HCT116 (cell line): ENCODE data around the gene LTBP4. TPM values are rescaled to one million over a fixed set of nuclear protein-coding genes. Genes with fewer than 3 reads are reported as not detected.

Experiments
- ATAC-seq: fragments of 200-7000 bp; cut with Tn5 transposase; 2 replicates; pipeline ENCODE4 v1.9.1; 2020; ENCODE audit warnings: mild to moderate bottlenecking, moderate library complexity
- BruUV-seq: library from RNA; stranded (reverse); fragments of 400-500 nt; replicated peaks from 2 replicates; lab custom pipeline; 2021; lab: Mats Ljungman, UMichigan
- CTCF ChIA-PET: fragments of 300-600 bp; sonication (Branson Sonifier 250); formaldehyde crosslinking; loops from one replicate; lab custom pipeline; 2021; ENCODE audit warnings: antibody characterized with exemption; lab: Charles Lee
- POLR2A ChIA-PET: fragments of 300-600, 350-600 bp; sonication (Branson Sonifier 250); formaldehyde crosslinking; loops from one replicate; lab custom pipeline; 2021; ENCODE audit warnings: antibody characterized with exemption; lab: Charles Lee
- RAD21 ChIA-PET, 2 experiments: fragments of 300-600 bp; sonication (Branson Sonifier 250); formaldehyde crosslinking; loops; one replicate each; lab custom pipeline; 2023; ENCODE audit warnings: low total read pairs in 2 of 2; ENCODE audit not compliant: uncharacterized antibody in 2 of 2, unreplicated experiment in 2 of 2, low non-redundant PET in 1 of 2; lab: Charles Lee
- DNase-seq: peaks from one replicate; pipeline ENCODE4 v3.0.0-alpha.2; 2010; ENCODE audit warnings: low read depth, low spot score
- H2AFZ ChIP-seq: fragments of 200-600 bp; shearing (Covaris generic), sonication (generic); 2 replicates; pipeline ENCODE4 v1.6.1; 2017; ENCODE audit warnings: low read depth, mixed run types, mixed read lengths, antibody characterized with exemption, low read length; ENCODE audit not compliant: poor library complexity, severe bottlenecking
- H3K27ac ChIP-seq: 2 replicates; pipeline ENCODE4 v1.5.1; 2012; ENCODE audit warnings: low read depth, low read length
- H3K27me3 ChIP-seq: fragments of 200-600 bp; sonication (generic); 2 replicates; pipeline ENCODE4 v1.6.1; 2016; ENCODE audit warnings: mixed run types, low read length, mixed read lengths; ENCODE audit not compliant: insufficient read depth
- H3K36me3 ChIP-seq, 2 experiments: fragments of 200-500 bp in 1 of 2; fragments of 200-600 bp in 1 of 2; sonication (Bioruptor generic) in 1 of 2; sonication (generic) in 1 of 2; 2 replicates each; pipeline versions ENCODE4 v1.5.1 to v1.6.1; 2014 to 2016; ENCODE audit warnings: low read length in 2 of 2, inconsistent platforms in 1 of 2, mixed read lengths in 1 of 2, mixed run types in 1 of 2; ENCODE audit not compliant: insufficient read depth in 2 of 2, control insufficient read depth in 1 of 2
- H3K4me1 ChIP-seq, 2 experiments: fragments of 200-600 bp in 1 of 2; sonication (generic) in 1 of 2; 2 replicates each; pipeline versions ENCODE4 v1.5.1 to v1.6.1; 2012 to 2017; ENCODE audit warnings: low read length in 2 of 2, inconsistent platforms in 1 of 2, mild to moderate bottlenecking in 1 of 2, mixed read lengths in 1 of 2, mixed run types in 1 of 2, moderate library complexity in 1 of 2; ENCODE audit not compliant: insufficient read depth in 2 of 2, control insufficient read depth in 1 of 2
- H3K4me2 ChIP-seq: fragments of 200-600 bp; sonication (generic); 2 replicates; pipeline ENCODE4 v1.6.1; 2017; ENCODE audit warnings: mixed run types, low read length, mixed read lengths
- H3K4me3 ChIP-seq, 2 experiments: fragments of 200-600 bp in 1 of 2; sonication (generic) in 1 of 2; replicated peaks in 1 of 2; 2 replicates each; pipeline ENCODE4 v1.5.1; 2011 to 2016; ENCODE audit warnings: low read length in 2 of 2, control low read depth in 1 of 2, low read depth in 1 of 2, mild to moderate bottlenecking in 1 of 2, mixed read lengths in 1 of 2, mixed run types in 1 of 2
- H3K79me2 ChIP-seq: fragments of 200-600 bp; sonication (generic); 2 replicates; pipeline ENCODE4 v1.6.1; 2017; ENCODE audit warnings: mild to moderate bottlenecking, mixed run types, low read length, moderate library complexity, mixed read lengths; ENCODE audit not compliant: insufficient read depth
- H3K9ac ChIP-seq: fragments of 200-600 bp; sonication (generic); 2 replicates; pipeline ENCODE4 v1.6.1; 2016; ENCODE audit warnings: low read length, mixed read lengths
- H3K9me2 ChIP-seq: fragments of 200-600 bp; sonication (generic), shearing (Covaris generic); 2 replicates; pipeline ENCODE4 v1.6.1; 2017; ENCODE audit warnings: mixed run types, mild to moderate bottlenecking, moderate library complexity; ENCODE audit not compliant: insufficient read depth
- H3K9me3 ChIP-seq, 2 experiments: fragments of 200-500 bp in 1 of 2; fragments of 200-600 bp in 1 of 2; sonication (Bioruptor generic) in 1 of 2; sonication (generic) in 1 of 2; 2 replicates each; pipeline ENCODE4 v1.6.1; 2014 to 2017; ENCODE audit warnings: low read length in 2 of 2, mixed read lengths in 2 of 2, inconsistent platforms in 1 of 2, low read depth in 1 of 2, mild to moderate bottlenecking in 1 of 2, mixed run types in 1 of 2, moderate library complexity in 1 of 2; ENCODE audit not compliant: control insufficient read depth in 1 of 2, insufficient read depth in 1 of 2
- H4K20me1 ChIP-seq: fragments of 200-600 bp; sonication (generic), shearing (Covaris generic); 2 replicates; pipeline ENCODE4 v1.6.1; 2017; ENCODE audit warnings: mixed run types, mild to moderate bottlenecking, moderate library complexity; ENCODE audit not compliant: insufficient read depth
- CBX3 ChIP-seq: IDR thresholded peaks from 2 replicates; pipeline ENCODE4 v1.6.1; 2012; ENCODE audit warnings: low read depth
- CEBPB ChIP-seq: IDR thresholded peaks from 2 replicates; pipeline ENCODE4 v1.6.1; 2012; ENCODE audit warnings: low read depth
- CTCF ChIP-seq, 3 experiments: fragments of 200-600 bp in 1 of 3; sonication (generic) in 1 of 3; IDR thresholded peaks in 2 of 3; conservative IDR thresholded peaks in 1 of 3; 2 replicates each; pipeline ENCODE4 v1.5.1; 2012 to 2017; ENCODE audit warnings: low read depth in 2 of 3, low read length in 2 of 3, antibody characterized with exemption in 1 of 3, borderline replicate concordance in 1 of 3, control low read depth in 1 of 3, mild to moderate bottlenecking in 1 of 3, mixed read lengths in 1 of 3, mixed run types in 1 of 3, moderate library complexity in 1 of 3; ENCODE audit not compliant: insufficient read depth in 1 of 3
- EZH2 ChIP-seq: fragments of 200-600 bp; sonication (generic); IDR thresholded peaks from 2 replicates; pipeline ENCODE4 v1.6.1; 2017; ENCODE audit warnings: antibody characterized with exemption, mixed run types
- JUND ChIP-seq: IDR thresholded peaks from 2 replicates; pipeline ENCODE4 v1.6.1; 2012
- SP1 ChIP-seq: IDR thresholded peaks from 2 replicates; pipeline ENCODE4 v1.6.1; 2012; ENCODE audit warnings: low read depth
- SRF ChIP-seq: IDR thresholded peaks from 2 replicates; pipeline ENCODE4 v1.6.1; 2012; ENCODE audit warnings: low read depth
- intact Hi-C: fragments of 100-400 bp; cut with micrococcal nuclease; formaldehyde crosslinking; loops from 2 replicates; pipeline ENCODE4 v1.10.0; 2022
- total RNA-seq: library from RNA; stranded (reverse); gene quantifications from one replicate; pipeline ENCODE4 v1.2.1, GENCODE V29; 2021; ENCODE audit not compliant: unreplicated experiment
- TF ChIP-seq, protein P1 (sequence below): IDR thresholded peaks from 2 replicates; pipeline ENCODE4 v1.6.1; 2012
- TF ChIP-seq, protein P2 (sequence below): IDR thresholded peaks from 2 replicates; pipeline ENCODE4 v1.6.1; 2011; ENCODE audit warnings: mild to moderate bottlenecking, low read length, moderate library complexity; ENCODE audit not compliant: insufficient replicate concordance; ENCODE audit errors: extremely low read depth

The LTBP4 gene
- total RNA-seq, 1 experiment from 2014 or later, result 310 TPM

- Histone ChIP-seq H3K9me3 (peaks cover 0 to 12% of the 10 kb centered on the region in 2 experiments; a peak in 1 of 4 replicates), H3K27me3 (no peaks in the 10 kb centered on the region), H3K9ac (peak overlapping the region; percentile 57), H3K4me1 (peaks cover 30 to 54% of the 10 kb centered on the region in 2 experiments), H3K79me2 (no peaks in the 10 kb centered on the region), H3K27ac (peak overlapping the region; percentile 71; the same call in 1 of the 2 replicates), H3K4me2 (peak overlapping the region; percentile 76), H3K4me3 (peak overlapping the region; percentile 7 to 42; a peak in 1 of 4 replicates), H2AFZ (no peak overlapping the region), H3K36me3 (peaks cover 25 to 44% of the 10 kb centered on the region in 2 experiments; a peak in 3 of 4 replicates), H4K20me1 (no peaks in the 10 kb centered on the region), H3K9me2 (no peaks in the 10 kb centered on the region)
- ChIA-PET POLR2A (no interaction called here), RAD21 (no interaction called here), CTCF (no interaction called here)
- ATAC-seq (no peak), DNase-seq (no peak)
- TF ChIP-seq, protein P1, sequence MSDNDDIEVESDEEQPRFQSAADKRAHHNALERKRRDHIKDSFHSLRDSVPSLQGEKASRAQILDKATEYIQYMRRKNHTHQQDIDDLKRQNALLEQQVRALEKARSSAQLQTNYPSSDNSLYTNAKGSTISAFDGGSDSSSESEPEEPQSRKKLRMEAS, result no peak
- no peak for TF ChIP-seq CTCF (IDR thresholded peaks at IDR 0.05 in 2 of 3, conservative IDR thresholded peaks at IDR 0.05 in 1 of 3; ENCODE audit: borderline replicate concordance in 1 of 3, insufficient read depth in 1 of 3, low read depth in 2 of 3, low read length in 2 of 3)
- no peak for TF ChIP-seq SP1
- no peak for TF ChIP-seq SRF
- no peak for TF ChIP-seq EZH2
- TF ChIP-seq JUND, result no peak
- no peak for TF ChIP-seq CBX3
- TF ChIP-seq, protein P2, sequence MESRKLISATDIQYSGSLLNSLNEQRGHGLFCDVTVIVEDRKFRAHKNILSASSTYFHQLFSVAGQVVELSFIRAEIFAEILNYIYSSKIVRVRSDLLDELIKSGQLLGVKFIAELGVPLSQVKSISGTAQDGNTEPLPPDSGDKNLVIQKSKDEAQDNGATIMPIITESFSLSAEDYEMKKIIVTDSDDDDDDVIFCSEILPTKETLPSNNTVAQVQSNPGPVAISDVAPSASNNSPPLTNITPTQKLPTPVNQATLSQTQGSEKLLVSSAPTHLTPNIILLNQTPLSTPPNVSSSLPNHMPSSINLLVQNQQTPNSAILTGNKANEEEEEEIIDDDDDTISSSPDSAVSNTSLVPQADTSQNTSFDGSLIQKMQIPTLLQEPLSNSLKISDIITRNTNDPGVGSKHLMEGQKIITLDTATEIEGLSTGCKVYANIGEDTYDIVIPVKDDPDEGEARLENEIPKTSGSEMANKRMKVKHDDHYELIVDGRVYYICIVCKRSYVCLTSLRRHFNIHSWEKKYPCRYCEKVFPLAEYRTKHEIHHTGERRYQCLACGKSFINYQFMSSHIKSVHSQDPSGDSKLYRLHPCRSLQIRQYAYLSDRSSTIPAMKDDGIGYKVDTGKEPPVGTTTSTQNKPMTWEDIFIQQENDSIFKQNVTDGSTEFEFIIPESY, result no peak
- no peak for TF ChIP-seq CEBPB
- intact Hi-C loops, result loop anchor here (1.0 to 10.0 kb wide), 2 partner anchors 48 to 908 kb away; partner anchors contain the start of gene CEACAM21
- BruUV-seq, result no TSS peak
These were observed 65.8 kb downstream of the LTBP4 start for GRCh38 chr19:40666803-40667438.
